Measurements from ENCODE around the gene TUT7. TPM values are rescaled to one million over a fixed set of nuclear protein-coding genes. Genes with fewer than 3 reads are reported as not detected.

Gene TUT7
- total RNA-seq, 2 experiments from 2014 or later, result 32.0 to 33.6 TPM

GRCh38 chr9:86324901-86325300 is 29.3 kb downstream of the TUT7 start:
- no peak for TF ChIP-seq CTCF (IDR thresholded peaks at IDR 0.05)
- no peak for DNase-seq
- Mint-ChIP-seq H3K4me3 (no peak overlapping the region), H3K27me3 (no peaks in the 10 kb centered on the region), H3K4me1 (ENCODE audit: low read depth) (peaks cover 7% of the 10 kb centered on the region), H3K27ac (no peak overlapping the region), H3K36me3 (ENCODE audit: low read depth) (peaks cover 57% of the 10 kb centered on the region), H3K9me3 (no peaks in the 10 kb centered on the region)
- ATAC-seq, result no peak
- ChIA-PET CTCF (interaction anchor here (1.0 to 1.9 kb wide), 2 partner anchors 25 to 122 kb away, joined by 5 read pairs; no protein-coding TSS in a partner anchor), POLR2A (interaction anchor here (0.5 to 1.1 kb wide), 2 partner anchors 9 to 175 kb away, joined by 3 read pairs; no protein-coding TSS in a partner anchor)
- intact Hi-C loops (cut with micrococcal nuclease), result no loop called here

- peaks cover 7% of the 10 kb centered on the region for H3K4me1 Mint-ChIP-seq (ENCODE audit: low read depth)
- peaks cover 59% of the 10 kb centered on the region for H3K36me3 Mint-ChIP-seq (ENCODE audit: low read depth)
- intact Hi-C loops (cut with micrococcal nuclease), result no loop called here
- DNase-seq (no peak), ATAC-seq (no peak)
- no peaks in the 10 kb centered on the region for H3K27me3 Mint-ChIP-seq
- TF ChIP-seq CTCF (IDR thresholded peaks at IDR 0.05), result no peak
- ChIA-PET POLR2A (no interaction called here), CTCF (interaction anchor here (1.9 kb wide), 1 partner anchor 122 kb away, joined by 5 read pairs; no protein-coding TSS in a partner anchor)
- no peaks in the 10 kb centered on the region for H3K9me3 Mint-ChIP-seq
- H3K4me3 Mint-ChIP-seq, result no peak overlapping the region
- H3K27ac Mint-ChIP-seq, result no peak overlapping the region
Measured at GRCh38 chr9:86324308-86324707, 29.9 kb downstream of the TUT7 start.

GRCh38 chr9:86322973-86323644 is 31.1 kb downstream of the TUT7 start:
- H3K4me3 Mint-ChIP-seq, result no peak overlapping the region
- no peak for TF ChIP-seq CTCF (IDR thresholded peaks at IDR 0.05)
- ChIA-PET CTCF (interaction anchor here (0.7 to 1.9 kb wide), 3 partner anchors 8 to 121 kb away, joined by 3 to 5 read pairs (median 3); no protein-coding TSS in a partner anchor), POLR2A (no interaction called here)
- no peaks in the 10 kb centered on the region for H3K27me3 Mint-ChIP-seq
- no peak for DNase-seq
- peaks cover 6% of the 10 kb centered on the region for H3K4me1 Mint-ChIP-seq (ENCODE audit: low read depth)
- peak overlapping the region; percentile 34 for H3K27ac Mint-ChIP-seq
- H3K36me3 Mint-ChIP-seq (ENCODE audit: low read depth), result peaks cover 66% of the 10 kb centered on the region
- intact Hi-C loops (cut with micrococcal nuclease), result no loop called here
- no peaks in the 10 kb centered on the region for H3K9me3 Mint-ChIP-seq
- no peak for ATAC-seq

- Mint-ChIP-seq H3K4me1 (ENCODE audit: low read depth) (no peaks in the 10 kb centered on the region), H3K4me3 (no peak overlapping the region), H3K27ac (no peak overlapping the region), H3K9me3 (no peaks in the 10 kb centered on the region), H3K36me3 (ENCODE audit: low read depth) (peaks cover 57% of the 10 kb centered on the region), H3K27me3 (no peaks in the 10 kb centered on the region)
- POLR2A ChIA-PET, result interaction anchor here (0.7 to 0.9 kb wide), 2 partner anchors 8 to 23 kb away, joined by 3 to 6 read pairs; no protein-coding TSS in a partner anchor
- CTCF ChIA-PET, result interaction anchor here (1.4 kb wide), 1 partner anchor 35 kb away, joined by 3 read pairs; no protein-coding TSS in a partner anchor
- DNase-seq, result no peak
- ATAC-seq, result no peak
- no peak for TF ChIP-seq CTCF (IDR thresholded peaks at IDR 0.05)
- intact Hi-C loops (cut with micrococcal nuclease), result no loop called here
Measured at GRCh38 chr9:86321373-86321772, 32.8 kb downstream of the TUT7 start.

- no peak for TF ChIP-seq CTCF (IDR thresholded peaks at IDR 0.05)
- ATAC-seq (no peak), DNase-seq (no peak)
- Mint-ChIP-seq H3K27ac (no peak overlapping the region), H3K9me3 (no peaks in the 10 kb centered on the region), H3K4me3 (no peak overlapping the region), H3K36me3 (ENCODE audit: low read depth) (peaks cover 65% of the 10 kb centered on the region), H3K27me3 (no peaks in the 10 kb centered on the region), H3K4me1 (ENCODE audit: low read depth) (no peaks in the 10 kb centered on the region)
- intact Hi-C loops (cut with micrococcal nuclease), result no loop called here
- ChIA-PET POLR2A (no interaction called here), CTCF (no interaction called here)
Measured at GRCh38 chr9:86318187-86318586, 36.0 kb downstream of the TUT7 start.
